K562 (cell line): ENCODE data around the gene LYZL6. TPM values are rescaled to one million over a fixed set of nuclear protein-coding genes. Genes with fewer than 3 reads are reported as not detected.

Experiments
- ATAC-seq: fragments of 200-7000 bp; cut with Tn5 transposase; 3 replicates; pipeline ENCODE4 v1.9.1; 2020; ENCODE audit warnings: moderate library complexity
- BruUV-seq: library from RNA; stranded (reverse); fragments of 400-500 nt; replicated peaks from 2 replicates; lab custom pipeline; 2021; lab: Mats Ljungman, UMichigan
- CTCF ChIA-PET: fragments of 300-600 bp; formaldehyde crosslinking; extraction: SDS; loops from one replicate; lab custom pipeline; 2021; ENCODE audit warnings: low intra/inter-chr PET ratio; lab: Yijun Ruan, JAX
- POLR2A ChIA-PET: fragments of 300-600, 350-650 bp; sonication (Branson Sonifier 250); formaldehyde crosslinking; extraction: SDS; loops from one replicate; lab custom pipeline; 2021; ENCODE audit warnings: antibody characterized with exemption, inconsistent platforms; lab: Yijun Ruan, JAX
- DNase-seq, 4 experiments: peaks; one replicate each; pipeline versions ENCODE4 v3.0.0 to v3.0.0-alpha.2; 2011 to 2018; ENCODE audit warnings: low spot score in 3 of 4, mixed read lengths in 3 of 4; ENCODE audit errors: extremely low read depth in 1 of 4
- FAIRE-seq: peaks from 2 replicates; lab custom pipeline; 2011; peaks lifted over from hg19 to GRCh38; lab: Jason Lieb, UNC
- H2AFZ ChIP-seq: 2 replicates; pipeline ENCODE4 v1.6.0; 2011; ENCODE audit warnings: low read depth, low read length, control low read depth, inconsistent platforms
- H3K27ac ChIP-seq: fragments of 200-600 bp; 3 replicates; pipeline ENCODE4 v1.8.0; 2011; ENCODE audit warnings: low read depth, mild to moderate bottlenecking, control low read depth, inconsistent platforms, low read length, moderate library complexity, mixed read lengths; ENCODE audit errors: extremely low read depth
- H3K27me3 ChIP-seq, 2 experiments: fragments of 300-600 bp in 1 of 2; 2 replicates in 1 of 2; 3 replicates in 1 of 2; pipeline versions ENCODE4 v1.6.0 to v1.8.0; 2011; ENCODE audit warnings: inconsistent platforms in 2 of 2, low read length in 2 of 2, mild to moderate bottlenecking in 1 of 2, mixed read lengths in 1 of 2, moderate library complexity in 1 of 2; ENCODE audit not compliant: control insufficient read depth in 2 of 2, insufficient read depth in 2 of 2
- H3K36me3 ChIP-seq: fragments of 300-600 bp; 3 replicates; pipeline ENCODE4 v1.8.0; 2011; ENCODE audit warnings: mild to moderate bottlenecking, low read length, inconsistent platforms; ENCODE audit not compliant: control insufficient read depth, insufficient read depth
- H3K4me1 ChIP-seq, 2 experiments: fragments of 200-600 bp in 1 of 2; replicated peaks in 1 of 2; 2 replicates in 1 of 2; 3 replicates in 1 of 2; pipeline versions ENCODE4 v1.5.1 to v1.8.0; 2011; ENCODE audit warnings: inconsistent platforms in 2 of 2, low read length in 2 of 2, mild to moderate bottlenecking in 1 of 2, mixed read lengths in 1 of 2, moderate library complexity in 1 of 2; ENCODE audit not compliant: control insufficient read depth in 2 of 2, insufficient read depth in 2 of 2
- H3K4me2 ChIP-seq: 2 replicates; pipeline ENCODE4 v1.6.1; 2011; ENCODE audit warnings: low read length, control low read depth, inconsistent platforms, mixed read lengths; ENCODE audit not compliant: insufficient read depth
- H3K4me3 ChIP-seq: fragments of 200-600 bp; sonication (generic), shearing (Covaris generic); 2 replicates; pipeline ENCODE4 v1.5.1; 2016; ENCODE audit warnings: control low read depth, inconsistent platforms
- H3K79me2 ChIP-seq: fragments of 200-600 bp; 3 replicates; pipeline ENCODE4 v1.8.0; 2011; ENCODE audit warnings: low read length, inconsistent platforms; ENCODE audit not compliant: control insufficient read depth, insufficient read depth
- H3K9ac ChIP-seq, 2 experiments: 2 replicates each; pipeline versions ENCODE4 v1.6.0 to v1.6.1; 2011; ENCODE audit warnings: low read depth in 2 of 2, low read length in 2 of 2, control low read depth in 1 of 2, inconsistent platforms in 1 of 2, mild to moderate bottlenecking in 1 of 2, mixed read lengths in 1 of 2; ENCODE audit not compliant: insufficient read depth in 1 of 2
- H3K9me1 ChIP-seq: one replicate; pipeline ENCODE4 v1.6.0; 2011; ENCODE audit warnings: inconsistent platforms, mild to moderate bottlenecking, low read length, moderate library complexity; ENCODE audit not compliant: control insufficient read depth, insufficient read depth
- H3K9me3 ChIP-seq: replicated peaks from 2 replicates; pipeline ENCODE4 v1.5.1; 2011; ENCODE audit warnings: low read depth, low read length, inconsistent platforms; ENCODE audit not compliant: control insufficient read depth, insufficient read depth
- H4K20me1 ChIP-seq: replicated peaks from 2 replicates; pipeline ENCODE4 v1.6.1; 2011; ENCODE audit warnings: low read length, inconsistent platforms, mixed read lengths; ENCODE audit not compliant: control insufficient read depth, insufficient read depth
- C11orf30 ChIP-seq: fragments of 450-650 bp; IDR thresholded peaks from 2 replicates; pipeline ENCODE4 v1.6.1; 2016; ENCODE audit warnings: low read depth, mild to moderate bottlenecking
- DNMT1 ChIP-seq: fragments of 450-650 bp; IDR thresholded peaks from 2 replicates; pipeline ENCODE4 v1.6.1; 2016; ENCODE audit warnings: antibody characterized with exemption, mild to moderate bottlenecking
- FOXP1 ChIP-seq: sonication (generic); formaldehyde crosslinking; IDR thresholded peaks from 2 replicates; pipeline ENCODE4 v1.8.0; 2022; ENCODE audit warnings: mild to moderate bottlenecking, missing genetic modification reagents
- IFI16 ChIP-seq: fragments of 250-450 bp; sonication (Bioruptor Pico); IDR thresholded peaks from 2 replicates; pipeline ENCODE4 v2.1.2; 2022; ENCODE audit warnings: mild to moderate bottlenecking, inconsistent platforms
- MAFG ChIP-seq: fragments of 450-650 bp; conservative IDR thresholded peaks from 2 replicates; pipeline ENCODE4 v1.6.1; 2016; ENCODE audit warnings: missing genetic modification characterization, missing compliant biosample characterization
- MCM7 ChIP-seq, 2 experiments: fragments of 450-650 bp; IDR thresholded peaks; 2 replicates each; pipeline ENCODE4 v1.6.1; 2016 to 2018
- NR1H2 ChIP-seq: sonication (generic); formaldehyde crosslinking; IDR thresholded peaks from 2 replicates; pipeline ENCODE4 v1.4.0; 2020; ENCODE audit warnings: mild to moderate bottlenecking, missing genetic modification reagents
- NR2F6 ChIP-seq: fragments of 450-650 bp; formaldehyde crosslinking; IDR thresholded peaks from 2 replicates; pipeline ENCODE4 v1.4.0; 2020; ENCODE audit warnings: mild to moderate bottlenecking
- PHTF2 ChIP-seq: fragments of 250-450 bp; sonication (Bioruptor Pico); IDR thresholded peaks from 2 replicates; pipeline ENCODE4 v1.5.0; 2021; ENCODE audit warnings: mild to moderate bottlenecking
- POLR2B ChIP-seq: fragments of 450-650 bp; IDR thresholded peaks from 2 replicates; pipeline ENCODE4 v1.6.1; 2018; ENCODE audit warnings: low read depth; ENCODE audit not compliant: partially characterized antibody
- RBFOX2 ChIP-seq: fragments of 200-400 bp; formaldehyde crosslinking; IDR thresholded peaks from 2 replicates; pipeline ENCODE4 v1.6.1; 2017; ENCODE audit warnings: low read depth, mild to moderate bottlenecking, low read length, moderate library complexity
- SRSF1 ChIP-seq: fragments of 200-400 bp; formaldehyde crosslinking; IDR thresholded peaks from 2 replicates; pipeline ENCODE4 v1.6.1; 2017; ENCODE audit warnings: mild to moderate bottlenecking, low read depth, low read length, moderate library complexity
- ZBTB9 ChIP-seq: fragments of 450-650 bp; formaldehyde crosslinking; IDR thresholded peaks from 2 replicates; pipeline ENCODE4 v1.4.0; 2020; ENCODE audit warnings: mild to moderate bottlenecking, moderate library complexity
- ZNF134 ChIP-seq: fragments of 250-450 bp; sonication (Bioruptor Pico); conservative IDR thresholded peaks from 2 replicates; pipeline ENCODE4 v1.4.0; 2020
- ZNF316 ChIP-seq: fragments of 450-650 bp; IDR thresholded peaks from 2 replicates; pipeline ENCODE4 v1.6.1; 2016
- ZNF764 ChIP-seq: fragments of 250-450 bp; sonication (Bioruptor Pico); IDR thresholded peaks from 2 replicates; pipeline ENCODE4 v1.4.0; 2020; ENCODE audit warnings: low read depth, mild to moderate bottlenecking, moderate library complexity
- WGBS: fragments of 100-300 bp; shearing (Covaris generic); methylation state at CpG from one replicate; pipeline ENCODE4 v1.1.6; 2016; ENCODE audit warnings: low coverage, mixed read lengths; ENCODE audit not compliant: insufficient coverage; ENCODE audit errors: missing lambda C conversion rate; 5-methylcytosine and 5-hydroxymethylcytosine counted together
- in situ Hi-C: fragments of 300-500 bp; cut with MboI; formaldehyde crosslinking; loops from 4 replicates; pipeline ENCODE4 v1.15.0; 2018; ENCODE audit warnings: inconsistent platforms, mixed read lengths
- intact Hi-C: fragments of 100-400 bp; cut with micrococcal nuclease; formaldehyde crosslinking; loops from 2 replicates; pipeline ENCODE4 v1.14.2; 2022
- polyA plus RNA-seq, 8 experiments: library from polyadenylated mRNA; depleted of rRNA in 4 of 8; stranded (reverse) in 5 of 8; unstranded in 3 of 8; fragments of >200 nt; fragmentation: Nextera tagmentation in 2 of 8; fragmentation: Illumina TruSeq in 1 of 8; extraction: Ambion mirVana in 2 of 8; extraction: Trizol in 1 of 8; gene quantifications; 2 replicates each; pipeline versions ENCODE4 v1.2.1 to v1.2.3, GENCODE V29; 2011 to 2014; ENCODE audit warnings: inconsistent platforms in 1 of 8, missing spikeins in 1 of 8
- total RNA-seq, 7 experiments: library from RNA; depleted of rRNA in 6 of 7; stranded (reverse); fragments of >200 nt in 6 of 7; fragmentation: Illumina TruSeq in 2 of 7; extraction: Trizol in 2 of 7; gene quantifications; 2 replicates each; pipeline versions ENCODE4 v1.2.1 to v1.2.3, GENCODE V29; 2011 to 2021; ENCODE audit warnings: low replicate concordance in 1 of 7
- TF ChIP-seq, protein P1 (sequence below): fragments of 450-650 bp; formaldehyde crosslinking; IDR thresholded peaks from 2 replicates; pipeline ENCODE4 v1.4.0; 2020; ENCODE audit warnings: mild to moderate bottlenecking, moderate library complexity
- TF ChIP-seq, protein P2 (sequence below): fragments of 250-450 bp; sonication (Bioruptor Pico); IDR thresholded peaks from 2 replicates; pipeline ENCODE4 v1.8.0; 2021; ENCODE audit warnings: moderate library complexity, mild to moderate bottlenecking, inconsistent platforms

LYZL6 gene
- total and polyA plus RNA-seq, 9 of the 15 experiments (the other 6 are each of a cell fraction or from before 2014, with no cell fraction given): not detected

GRCh38 chr17:35965272-35965671, 21.8 kb upstream of the LYZL6 start (continued):
- no peak for TF ChIP-seq ZBTB9 (CRISPR knock-in tag)
- TF ChIP-seq SRSF1: no peak

- CTCF ChIA-PET: no interaction called here
- no peaks in the 10 kb centered on the region for H3K9me3 ChIP-seq
- no peak overlapping the region for H3K4me3 ChIP-seq
- no peak for FAIRE-seq
- no peak overlapping the region for H3K9ac ChIP-seq
- BruUV-seq: no TSS peak
- no peaks in the 10 kb centered on the region for H3K9me1 ChIP-seq
- no peaks in the 10 kb centered on the region for H3K79me2 ChIP-seq
- in situ Hi-C loops: loop anchor here (25.0 kb wide), 1 partner anchor 524 kb away; the partner anchor contains the start of gene ZNHIT3
- H3K4me1 ChIP-seq: no peaks in the 10 kb centered on the region
- TF ChIP-seq PHTF2: no peak
- peak; percentile 68 for TF ChIP-seq ZNF316
- TF ChIP-seq NR2F6 (CRISPR knock-in tag): no peak
- TF ChIP-seq RBFOX2: no peak
- peak; percentile 28; the same call in 1 of the 2 replicates for TF ChIP-seq MAFG (tag)
- TF ChIP-seq, protein P1, sequence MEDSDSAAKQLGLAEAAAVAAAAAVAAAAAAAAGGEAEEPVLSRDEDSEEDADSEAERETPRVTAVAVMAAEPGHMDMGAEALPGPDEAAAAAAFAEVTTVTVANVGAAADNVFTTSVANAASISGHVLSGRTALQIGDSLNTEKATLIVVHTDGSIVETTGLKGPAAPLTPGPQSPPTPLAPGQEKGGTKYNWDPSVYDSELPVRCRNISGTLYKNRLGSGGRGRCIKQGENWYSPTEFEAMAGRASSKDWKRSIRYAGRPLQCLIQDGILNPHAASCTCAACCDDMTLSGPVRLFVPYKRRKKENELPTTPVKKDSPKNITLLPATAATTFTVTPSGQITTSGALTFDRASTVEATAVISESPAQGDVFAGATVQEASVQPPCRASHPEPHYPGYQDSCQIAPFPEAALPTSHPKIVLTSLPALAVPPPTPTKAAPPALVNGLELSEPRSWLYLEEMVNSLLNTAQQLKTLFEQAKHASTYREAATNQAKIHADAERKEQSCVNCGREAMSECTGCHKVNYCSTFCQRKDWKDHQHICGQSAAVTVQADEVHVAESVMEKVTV: no peak
- TF ChIP-seq FOXP1: no peak
- no peak for TF ChIP-seq DNMT1
- TF ChIP-seq IFI16: no peak
- no peak for TF ChIP-seq ZNF134 (CRISPR knock-in tag)
- TF ChIP-seq POLR2B: no peak
- TF ChIP-seq, protein P2, sequence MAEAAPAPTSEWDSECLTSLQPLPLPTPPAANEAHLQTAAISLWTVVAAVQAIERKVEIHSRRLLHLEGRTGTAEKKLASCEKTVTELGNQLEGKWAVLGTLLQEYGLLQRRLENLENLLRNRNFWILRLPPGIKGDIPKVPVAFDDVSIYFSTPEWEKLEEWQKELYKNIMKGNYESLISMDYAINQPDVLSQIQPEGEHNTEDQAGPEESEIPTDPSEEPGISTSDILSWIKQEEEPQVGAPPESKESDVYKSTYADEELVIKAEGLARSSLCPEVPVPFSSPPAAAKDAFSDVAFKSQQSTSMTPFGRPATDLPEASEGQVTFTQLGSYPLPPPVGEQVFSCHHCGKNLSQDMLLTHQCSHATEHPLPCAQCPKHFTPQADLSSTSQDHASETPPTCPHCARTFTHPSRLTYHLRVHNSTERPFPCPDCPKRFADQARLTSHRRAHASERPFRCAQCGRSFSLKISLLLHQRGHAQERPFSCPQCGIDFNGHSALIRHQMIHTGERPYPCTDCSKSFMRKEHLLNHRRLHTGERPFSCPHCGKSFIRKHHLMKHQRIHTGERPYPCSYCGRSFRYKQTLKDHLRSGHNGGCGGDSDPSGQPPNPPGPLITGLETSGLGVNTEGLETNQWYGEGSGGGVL (CRISPR knock-in tag): no peak
- TF ChIP-seq C11orf30: peak; percentile 53; the same call in 1 of the 2 replicates
- no peak for TF ChIP-seq MCM7 (IDR thresholded peaks at IDR 0.05)
- TF ChIP-seq ZNF764: no peak
- no peak for TF ChIP-seq NR1H2 (CRISPR knock-in tag)
- H3K4me2 ChIP-seq: no peak overlapping the region
- peaks cover 17 to 31% of the 10 kb centered on the region in 2 experiments; a peak in 4 of 5 replicates for H3K27me3 ChIP-seq
- intact Hi-C loops: no loop called here
- H3K36me3 ChIP-seq: no peaks in the 10 kb centered on the region
- no peak overlapping the region for H2AFZ ChIP-seq
- WGBS: 4% methylated on average over 6 of the region's 6 CpGs
- POLR2A ChIA-PET: interaction anchor here (0.7 kb wide), 1 partner anchor 55 kb away, joined by 3 read pairs; no protein-coding TSS in a partner anchor
- ATAC-seq: no peak
- no peak overlapping the region for H3K27ac ChIP-seq
- DNase-seq: no peak
- H4K20me1 ChIP-seq: no peaks in the 10 kb centered on the region
Measured at GRCh38 chr17:35963663-35964062, 20.1 kb upstream of the LYZL6 start.
